ENCODE measurements around the gene SFPQ.

SFPQ gene

DNA sequence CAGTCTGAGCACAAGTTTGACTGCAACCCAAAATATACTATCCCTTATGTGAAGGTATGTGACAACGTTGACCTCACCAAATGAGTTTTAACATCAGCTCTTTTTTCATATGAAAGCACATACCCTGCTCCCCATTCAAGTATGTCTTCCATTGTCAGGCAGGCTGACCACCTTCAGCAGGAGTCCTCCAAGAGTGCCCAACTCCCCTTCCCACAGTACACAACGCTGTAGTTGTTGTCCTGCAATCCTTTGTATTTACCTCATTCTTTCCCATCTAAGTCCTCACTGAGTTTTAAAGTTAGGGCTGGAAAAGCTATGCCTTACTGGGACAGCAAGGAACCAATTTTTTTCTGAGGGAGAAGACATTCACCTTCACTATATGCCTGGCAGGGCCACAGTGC is 14.7 kb downstream of the SFPQ start:
- TF ChIP-seq USF1 (IDR thresholded peaks at IDR 0.05) (no peak), MAX (IDR thresholded peaks at IDR 0.05) (no peak), YY1 (IDR thresholded peaks at IDR 0.05; ENCODE audit: low read depth) (no peak), EP300 (IDR thresholded peaks at IDR 0.05; ENCODE audit: borderline replicate concordance) (no peak), EGR1 (IDR thresholded peaks at IDR 0.05) (no peak), NFIC (IDR thresholded peaks at IDR 0.05) (no peak), TCF12 (IDR thresholded peaks at IDR 0.05; ENCODE audit: low read depth) (no peak), TEAD4 (IDR thresholded peaks at IDR 0.05) (no peak)
- TF ChIP-seq, protein P1, sequence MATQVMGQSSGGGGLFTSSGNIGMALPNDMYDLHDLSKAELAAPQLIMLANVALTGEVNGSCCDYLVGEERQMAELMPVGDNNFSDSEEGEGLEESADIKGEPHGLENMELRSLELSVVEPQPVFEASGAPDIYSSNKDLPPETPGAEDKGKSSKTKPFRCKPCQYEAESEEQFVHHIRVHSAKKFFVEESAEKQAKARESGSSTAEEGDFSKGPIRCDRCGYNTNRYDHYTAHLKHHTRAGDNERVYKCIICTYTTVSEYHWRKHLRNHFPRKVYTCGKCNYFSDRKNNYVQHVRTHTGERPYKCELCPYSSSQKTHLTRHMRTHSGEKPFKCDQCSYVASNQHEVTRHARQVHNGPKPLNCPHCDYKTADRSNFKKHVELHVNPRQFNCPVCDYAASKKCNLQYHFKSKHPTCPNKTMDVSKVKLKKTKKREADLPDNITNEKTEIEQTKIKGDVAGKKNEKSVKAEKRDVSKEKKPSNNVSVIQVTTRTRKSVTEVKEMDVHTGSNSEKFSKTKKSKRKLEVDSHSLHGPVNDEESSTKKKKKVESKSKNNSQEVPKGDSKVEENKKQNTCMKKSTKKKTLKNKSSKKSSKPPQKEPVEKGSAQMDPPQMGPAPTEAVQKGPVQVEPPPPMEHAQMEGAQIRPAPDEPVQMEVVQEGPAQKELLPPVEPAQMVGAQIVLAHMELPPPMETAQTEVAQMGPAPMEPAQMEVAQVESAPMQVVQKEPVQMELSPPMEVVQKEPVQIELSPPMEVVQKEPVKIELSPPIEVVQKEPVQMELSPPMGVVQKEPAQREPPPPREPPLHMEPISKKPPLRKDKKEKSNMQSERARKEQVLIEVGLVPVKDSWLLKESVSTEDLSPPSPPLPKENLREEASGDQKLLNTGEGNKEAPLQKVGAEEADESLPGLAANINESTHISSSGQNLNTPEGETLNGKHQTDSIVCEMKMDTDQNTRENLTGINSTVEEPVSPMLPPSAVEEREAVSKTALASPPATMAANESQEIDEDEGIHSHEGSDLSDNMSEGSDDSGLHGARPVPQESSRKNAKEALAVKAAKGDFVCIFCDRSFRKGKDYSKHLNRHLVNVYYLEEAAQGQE (IDR thresholded peaks at IDR 0.05; ENCODE audit: low read depth) = no peak

GRCh38 chr1:35177237-35177786 is 15.6 kb downstream of the SFPQ start:
- no peak for TF ChIP-seq RAD21 (IDR thresholded peaks at IDR 0.05; ENCODE audit: low read depth)
- no peak for TF ChIP-seq CREB1 (IDR thresholded peaks at IDR 0.05; ENCODE audit: low read depth)
- TF ChIP-seq ZBTB7A (IDR thresholded peaks at IDR 0.05; ENCODE audit: low read depth) = no peak
- no peak for TF ChIP-seq TCF12 (IDR thresholded peaks at IDR 0.05; ENCODE audit: low read depth)
- TF ChIP-seq NFIC (IDR thresholded peaks at IDR 0.05) = no peak
- no peak for TF ChIP-seq EP300 (IDR thresholded peaks at IDR 0.05; ENCODE audit: borderline replicate concordance)
- no peak for TF ChIP-seq MAX (IDR thresholded peaks at IDR 0.05)
- TF ChIP-seq TAF1 (IDR thresholded peaks at IDR 0.05; ENCODE audit: low read depth) = no peak
- TF ChIP-seq FOXM1 (IDR thresholded peaks at IDR 0.05; ENCODE audit: borderline replicate concordance, low read depth) = no peak
- no peak for TF ChIP-seq TEAD4 (IDR thresholded peaks at IDR 0.05)
- no peak for TF ChIP-seq EGR1 (IDR thresholded peaks at IDR 0.05)
- no peak for TF ChIP-seq CEBPB (IDR thresholded peaks at IDR 0.05)
- no peak for TF ChIP-seq YY1 (IDR thresholded peaks at IDR 0.05; ENCODE audit: low read depth)
- TF ChIP-seq USF1 (IDR thresholded peaks at IDR 0.05) = no peak
- TF ChIP-seq, protein P1 (IDR thresholded peaks at IDR 0.05; ENCODE audit: low read depth) = no peak

DNA sequence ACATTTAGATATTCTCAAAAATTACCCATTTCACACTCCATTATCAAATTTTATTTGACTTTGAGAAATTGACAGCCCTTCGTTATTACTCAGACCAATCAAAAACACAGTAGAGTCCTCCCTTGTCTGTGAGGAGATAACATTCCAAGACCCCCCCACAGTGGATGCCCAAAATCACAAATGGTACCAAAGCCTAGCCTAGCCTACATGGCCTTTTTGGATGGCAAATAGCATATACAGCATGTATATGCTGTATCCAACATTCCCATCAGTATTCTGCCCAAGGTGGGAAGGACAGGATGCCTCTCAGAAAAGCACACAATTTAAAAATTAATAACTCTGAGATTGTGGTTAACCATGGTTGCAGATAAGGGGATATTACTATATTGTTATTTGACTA is 17.3 kb downstream of the SFPQ start:
- no peak for TF ChIP-seq USF1 (IDR thresholded peaks at IDR 0.05)
- TF ChIP-seq ZBTB7A (IDR thresholded peaks at IDR 0.05; ENCODE audit: low read depth) = no peak
- no peak for TF ChIP-seq MAX (IDR thresholded peaks at IDR 0.05)
- no peak for TF ChIP-seq TAF1 (IDR thresholded peaks at IDR 0.05; ENCODE audit: low read depth)
- no peak for TF ChIP-seq NFIC (IDR thresholded peaks at IDR 0.05)
- no peak for TF ChIP-seq FOXM1 (IDR thresholded peaks at IDR 0.05; ENCODE audit: borderline replicate concordance, low read depth)
- no peak for TF ChIP-seq EGR1 (IDR thresholded peaks at IDR 0.05)
- no peak for TF ChIP-seq YY1 (IDR thresholded peaks at IDR 0.05; ENCODE audit: low read depth)
- TF ChIP-seq CREB1 (IDR thresholded peaks at IDR 0.05; ENCODE audit: low read depth) = no peak
- no peak for TF ChIP-seq RAD21 (IDR thresholded peaks at IDR 0.05; ENCODE audit: low read depth)
- no peak for TF ChIP-seq TEAD4 (IDR thresholded peaks at IDR 0.05)
- no peak for TF ChIP-seq CEBPB (IDR thresholded peaks at IDR 0.05)
- no peak for TF ChIP-seq TCF12 (IDR thresholded peaks at IDR 0.05; ENCODE audit: low read depth)
- TF ChIP-seq, protein P1 (IDR thresholded peaks at IDR 0.05; ENCODE audit: low read depth) = no peak
- TF ChIP-seq EP300 (IDR thresholded peaks at IDR 0.05; ENCODE audit: borderline replicate concordance) = no peak

Measured in Ishikawa (cell line).